ENCODE data around the gene SIGLEC5.
"Not testable (repeated sequence)": the region's sequence is repeated elsewhere in the genome, so short reads cannot be mapped to it uniquely, and the experiment has no call there.

- not testable (repeated sequence) for TF ChIP-seq EZH2phosphoT487 (IDR thresholded peaks at IDR 0.05; ENCODE audit: borderline replicate concordance, low read length); CTCF (conservative IDR thresholded peaks at IDR 0.05; ENCODE audit: low read depth, low read length); EZH2 (IDR thresholded peaks at IDR 0.05; ENCODE audit: low read length, unreplicated experiment)
These were observed at the start of gene SIGLEC5 for GRCh38 chr19:51630315-51630714.

Measured in PC-3 (cell line).